Common myeloid progenitor, CD34-positive (primary cell): ENCODE measurements around the gene ZNF684.
A peak's percentile ranks its signal among the peaks of the same experiment; 100 is the strongest.
"Not testable (repeated sequence)": the region's sequence is repeated elsewhere in the genome, so short reads cannot be mapped to it uniquely, and the experiment has no call there.

Experiments used
- CTCF ChIA-PET: fragments of 350-600 bp; sonication (Branson Sonifier 250); formaldehyde crosslinking; loops from one replicate; lab custom pipeline; 2021; ENCODE audit warnings: antibody characterized with exemption; lab: Charles Lee
- POLR2A ChIA-PET: fragments of 350-600 bp; sonication (Branson Sonifier 250); formaldehyde crosslinking; loops from one replicate; lab custom pipeline; 2021; ENCODE audit warnings: antibody characterized with exemption; lab: Charles Lee
- DNase-seq, 3 donors: peaks; one replicate each; pipeline versions ENCODE4 v3.0.0 to v3.0.0-alpha.2; 2013
- H3K27ac ChIP-seq, 2 experiments: 1 replicate in 1 of 2; 2 replicates in 1 of 2; pipeline ENCODE4 v1.7.0; 2013; ENCODE audit warnings: inconsistent platforms in 2 of 2, low read length in 2 of 2, mild to moderate bottlenecking in 2 of 2, low read depth in 1 of 2, moderate library complexity in 1 of 2; ENCODE audit not compliant: severe bottlenecking in 2 of 2, insufficient read depth in 1 of 2, poor library complexity in 1 of 2
- H3K27me3 ChIP-seq, 5 experiments: replicated peaks in 2 of 5; 1 replicate in 3 of 5; 2 replicates in 2 of 5; pipeline versions ENCODE4 v1.6.1 to v1.7.0; 2013; ENCODE audit warnings: low read length in 4 of 5, mild to moderate bottlenecking in 2 of 5, moderate library complexity in 2 of 5, inconsistent platforms in 1 of 5; ENCODE audit not compliant: insufficient read depth in 5 of 5, control insufficient read depth in 4 of 5
- H3K36me3 ChIP-seq, 4 experiments: 1 replicate in 2 of 4; 2 replicates in 2 of 4; pipeline versions ENCODE4 v1.6.1 to v1.7.0; 2013; ENCODE audit warnings: low read length in 3 of 4, control low read depth in 1 of 4, mild to moderate bottlenecking in 1 of 4; ENCODE audit not compliant: control insufficient read depth in 4 of 4, insufficient read depth in 4 of 4
- H3K4me1 ChIP-seq, 4 experiments: 1 replicate in 3 of 4; 2 replicates in 1 of 4; pipeline versions ENCODE4 v1.6.1 to v1.7.1; 2013; ENCODE audit warnings: low read length in 3 of 4, mild to moderate bottlenecking in 3 of 4, control low read depth in 1 of 4, inconsistent platforms in 1 of 4, moderate library complexity in 1 of 4; ENCODE audit not compliant: control insufficient read depth in 4 of 4, insufficient read depth in 4 of 4; ENCODE audit errors: control extremely low read depth in 1 of 4
- H3K4me3 ChIP-seq, 7 experiments: 1 replicate in 4 of 7; 2 replicates in 3 of 7; pipeline versions ENCODE4 v1.5.1 to v1.7.0; 2013; ENCODE audit warnings: mild to moderate bottlenecking in 7 of 7, low read length in 6 of 7, moderate library complexity in 6 of 7, inconsistent platforms in 2 of 7, low read depth in 2 of 7, control low read depth in 1 of 7; ENCODE audit not compliant: insufficient read depth in 4 of 7, control insufficient read depth in 1 of 7; ENCODE audit errors: extremely low read depth in 1 of 7
- H3K9me3 ChIP-seq, 5 experiments: 1 replicate in 4 of 5; 2 replicates in 1 of 5; pipeline versions ENCODE4 v1.6.1 to v1.7.1; 2013; ENCODE audit warnings: low read length in 4 of 5, mild to moderate bottlenecking in 2 of 5, inconsistent platforms in 1 of 5, low read depth in 1 of 5, moderate library complexity in 1 of 5; ENCODE audit not compliant: control insufficient read depth in 4 of 5, insufficient read depth in 2 of 5; ENCODE audit errors: control extremely low read depth in 1 of 5
- WGBS: methylation state at CpG from one replicate; pipeline ENCODE4 v1.1.5; 2013; ENCODE audit not compliant: insufficient coverage; 5-methylcytosine and 5-hydroxymethylcytosine counted together

Gene ZNF684

DNA sequence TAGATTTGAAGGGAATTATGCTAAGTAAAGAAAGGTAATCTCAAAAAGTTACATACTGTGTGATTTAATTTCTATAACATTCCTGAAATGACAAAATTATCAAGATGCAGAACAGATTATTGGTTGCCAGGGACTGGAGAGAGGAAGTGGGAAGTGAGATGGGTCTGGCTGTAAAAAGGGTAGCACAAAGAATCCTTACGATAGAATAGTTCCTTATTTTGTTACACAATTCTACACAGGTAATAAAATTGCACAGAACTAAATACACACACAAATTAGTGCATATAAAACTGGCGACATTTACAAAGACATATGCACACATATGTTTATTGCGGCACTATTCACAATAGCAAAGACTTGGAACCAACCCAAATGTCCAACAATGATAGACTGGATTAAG is 33.5 kb downstream of the ZNF684 start:
- Histone ChIP-seq H3K9me3 (no peaks in the 10 kb centered on the region), H3K4me3 (no peak overlapping the region), H3K36me3 (no peaks in the 10 kb centered on the region), H3K4me1 (no peaks in the 10 kb centered on the region), H3K27ac (no peak overlapping the region), H3K27me3 (no peaks in the 10 kb centered on the region)
- ChIA-PET POLR2A (no interaction called here), CTCF (no interaction called here)
- no peak for DNase-seq
- WGBS: no CpG with 5 or more reads among the region's 3 CpGs

DNA sequence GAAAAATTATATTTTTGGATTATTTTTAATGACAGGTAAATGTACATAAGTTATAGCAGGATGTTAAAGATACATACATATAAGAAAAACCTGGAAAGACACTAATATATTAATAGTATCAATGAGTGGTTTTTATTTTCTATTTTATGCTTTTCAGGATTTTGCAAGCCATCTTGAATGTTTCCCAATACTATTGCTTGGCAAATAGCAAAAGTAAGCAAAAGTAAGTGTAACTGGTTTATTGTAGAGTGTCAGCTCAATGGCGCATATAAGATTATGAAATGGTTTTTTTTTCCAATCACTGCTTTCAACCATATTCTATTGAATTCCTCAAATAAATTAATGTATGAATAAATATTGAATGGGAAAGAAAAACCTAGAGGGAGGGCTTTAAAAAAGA is 36.4 kb downstream of the ZNF684 start:
- no peaks in the 10 kb centered on the region for H3K27me3 ChIP-seq
- H3K4me1 ChIP-seq: no peaks in the 10 kb centered on the region
- H3K27ac ChIP-seq: no peak overlapping the region
- H3K4me3 ChIP-seq: no peak overlapping the region
- CTCF ChIA-PET: no interaction called here
- no peaks in the 10 kb centered on the region for H3K36me3 ChIP-seq
- no CpG with 5 or more reads among the region's 1 CpG for WGBS
- H3K9me3 ChIP-seq: no peaks in the 10 kb centered on the region
- DNase-seq: no peak
- POLR2A ChIA-PET: no interaction called here

DNA sequence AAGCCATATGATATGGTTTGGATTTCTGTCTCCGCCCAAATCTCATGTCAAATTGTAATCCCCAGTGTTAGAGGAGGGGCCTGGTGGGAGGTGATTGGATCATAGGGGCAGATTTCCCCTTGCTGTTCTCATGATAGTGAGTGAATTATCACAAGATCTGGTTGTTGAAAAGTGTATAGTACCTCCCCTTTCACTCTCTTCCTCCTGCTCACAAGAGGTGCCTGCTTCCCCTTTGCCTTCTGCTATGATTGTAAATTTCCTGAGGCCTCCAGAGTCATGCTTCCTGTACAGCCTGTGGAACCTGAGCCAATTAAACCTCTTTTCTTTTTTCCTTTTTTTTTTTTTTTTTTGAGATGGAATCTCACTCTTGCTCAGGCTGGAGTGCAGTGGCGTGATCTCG is 43.4 kb downstream of the ZNF684 start:
- CTCF ChIA-PET, H3K4me1 ChIP-seq, H3K4me3 ChIP-seq, H3K27me3 ChIP-seq, H3K9me3 ChIP-seq, POLR2A ChIA-PET, H3K27ac ChIP-seq, H3K36me3 ChIP-seq: not testable (repeated sequence)
- DNase-seq: peak; percentile 80 to 95 (median 89)
- no CpG with 5 or more reads among the region's 3 CpGs for WGBS

DNA sequence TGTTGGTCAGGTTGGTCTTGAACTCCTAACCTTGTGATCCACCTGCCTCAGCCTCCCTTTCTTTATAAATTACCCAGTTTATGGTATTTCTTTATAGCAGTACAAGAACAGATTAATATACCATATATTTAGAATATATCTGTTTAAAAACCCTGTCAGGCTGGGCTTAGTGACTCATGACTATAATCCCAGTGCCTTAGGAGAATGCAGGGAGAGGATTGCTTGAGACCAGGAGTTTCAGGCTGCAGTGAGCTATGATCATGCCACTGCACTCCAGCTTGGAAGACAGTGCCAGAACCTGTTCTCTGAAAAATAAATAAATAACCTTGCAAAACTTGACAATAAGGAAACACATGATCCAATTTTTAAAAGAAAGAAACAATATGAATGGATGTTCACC is 43.9 kb downstream of the ZNF684 start:
- CTCF ChIA-PET: no interaction called here
- no peaks in the 10 kb centered on the region for H3K27me3 ChIP-seq
- H3K4me1 ChIP-seq: peaks cover 4 to 8% (median 5%) of the 10 kb centered on the region in 4 experiments
- H3K36me3 ChIP-seq: no peaks in the 10 kb centered on the region
- POLR2A ChIA-PET: no interaction called here
- H3K9me3 ChIP-seq: peaks cover 0 to 4% (median 0%) of the 10 kb centered on the region in 5 experiments
- no peak overlapping the region for H3K27ac ChIP-seq
- no peak overlapping the region for H3K4me3 ChIP-seq
- no peak for DNase-seq

DNA sequence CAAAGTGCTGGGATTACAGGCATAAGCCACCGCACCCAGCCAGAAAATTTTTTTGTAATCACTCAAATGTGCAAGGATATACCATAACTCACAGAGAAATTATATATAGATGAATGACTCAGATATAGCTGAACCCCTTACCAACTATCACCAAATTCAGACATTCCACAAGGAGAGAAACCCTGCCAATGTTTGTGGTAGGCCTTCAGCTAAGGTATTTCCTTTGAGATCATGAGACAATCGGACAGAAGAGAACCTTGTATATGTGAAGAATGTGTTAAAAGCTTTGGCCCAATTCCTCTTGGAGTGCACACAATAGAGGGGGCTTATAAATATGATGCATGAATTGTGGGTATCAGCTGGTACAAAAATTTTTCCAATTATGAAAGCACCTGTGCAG is 50.7 kb downstream of the ZNF684 start:
- DNase-seq: no peak
- 100% methylated on average over 1 of the region's 2 CpGs for WGBS

DNA sequence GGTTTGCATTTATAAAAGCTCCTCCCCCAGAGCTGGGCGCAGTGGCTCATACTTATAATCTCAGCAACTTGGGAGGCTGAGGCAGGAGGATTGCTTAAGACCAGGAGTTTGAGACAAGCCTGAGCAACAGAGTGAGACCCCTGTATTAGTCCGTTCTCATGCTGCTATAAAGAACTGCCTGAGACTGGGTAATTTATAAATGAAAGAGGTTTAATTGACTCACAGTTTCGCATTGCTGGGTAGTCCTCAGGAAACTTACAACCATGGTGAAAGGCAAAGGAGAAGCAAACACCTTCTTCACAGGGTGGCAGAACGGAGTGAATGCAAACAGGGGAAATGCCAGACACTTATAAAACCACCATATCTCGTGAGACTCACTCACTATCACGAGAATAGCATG is 52.5 kb downstream of the ZNF684 start:
- Histone ChIP-seq H3K27me3 (no peaks in the 10 kb centered on the region), H3K4me1 (no peaks in the 10 kb centered on the region), H3K27ac (no peak overlapping the region), H3K4me3 (no peak overlapping the region), H3K9me3 (no peaks in the 10 kb centered on the region), H3K36me3 (no peaks in the 10 kb centered on the region)
- ChIA-PET CTCF (no interaction called here), POLR2A (no interaction called here)
- WGBS: 86% methylated on average over 3 of the region's 6 CpGs
- DNase-seq: no peak

More for the DNA sequence above, 50.7 kb downstream of the ZNF684 start:
- H3K27ac ChIP-seq: no peak overlapping the region
- H3K4me3 ChIP-seq: no peak overlapping the region
- no peaks in the 10 kb centered on the region for H3K4me1 ChIP-seq
- no peaks in the 10 kb centered on the region for H3K9me3 ChIP-seq
- CTCF ChIA-PET: no interaction called here
- H3K36me3 ChIP-seq: no peaks in the 10 kb centered on the region
- no peaks in the 10 kb centered on the region for H3K27me3 ChIP-seq
- POLR2A ChIA-PET: no interaction called here

DNA sequence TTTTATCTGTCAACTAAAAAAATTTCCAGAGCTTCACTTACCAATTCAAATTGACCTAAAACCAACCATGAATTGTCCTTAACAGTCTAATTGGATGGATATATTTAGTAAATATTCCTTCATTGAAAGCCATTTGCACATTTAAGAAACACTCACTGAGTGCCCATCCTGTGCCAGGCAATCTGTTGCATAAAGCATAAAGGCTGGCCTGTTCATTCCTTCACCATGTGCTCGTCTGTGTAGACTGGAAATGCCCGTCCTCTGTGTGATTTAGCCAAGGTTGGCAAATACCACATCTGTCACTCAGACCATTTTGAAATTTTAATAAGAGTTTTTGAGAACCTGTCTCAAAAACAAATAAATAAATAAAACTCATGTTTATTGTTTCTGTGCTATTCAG is 57.1 kb downstream of the ZNF684 start:
- H3K4me1 ChIP-seq: peaks cover 3 to 28% (median 12%) of the 10 kb centered on the region in 4 experiments
- POLR2A ChIA-PET: no interaction called here
- no peak for DNase-seq
- no peaks in the 10 kb centered on the region for H3K9me3 ChIP-seq
- H3K4me3 ChIP-seq: no peak overlapping the region
- no peaks in the 10 kb centered on the region for H3K36me3 ChIP-seq
- no peak overlapping the region for H3K27ac ChIP-seq
- H3K27me3 ChIP-seq: no peaks in the 10 kb centered on the region
- no CpG with 5 or more reads among the region's 2 CpGs for WGBS
- CTCF ChIA-PET: interaction anchor here (1.1 kb wide), 1 partner anchor 35 kb away, joined by 3 read pairs; no protein-coding TSS in a partner anchor
